Right cardiac atrium (tissue), 5 donors: ENCODE measurements around the gene NDUFAF4. TPM values are rescaled to one million over a fixed set of nuclear protein-coding genes. Genes with fewer than 3 reads are reported as not detected.
A peak's percentile ranks its signal among the peaks of the same experiment; 100 is the strongest.

Source experiments
- ATAC-seq, 2 donors: fragments of 200-7000 bp; cut with Tn5 transposase; one replicate each; pipeline versions ENCODE4 v1.8.0 to v1.9.1; 2020; ENCODE audit warnings: moderate library complexity in 2 of 2, mild to moderate bottlenecking in 1 of 2
- DNase-seq, 3 donors: peaks; one replicate each; pipeline ENCODE4 v3.0.0-alpha.2; 2020
- H3K27ac ChIP-seq: one replicate; pipeline ENCODE4 v1.5.1; 2013; ENCODE audit warnings: mild to moderate bottlenecking, low read length, control low read depth, moderate library complexity
- H3K27me3 ChIP-seq: one replicate; pipeline ENCODE4 v1.6.1; 2013; ENCODE audit not compliant: control insufficient read depth, insufficient read depth
- H3K4me1 ChIP-seq: one replicate; pipeline ENCODE4 v1.6.1; 2013; ENCODE audit warnings: low read length; ENCODE audit not compliant: control insufficient read depth, insufficient read depth
- H3K4me3 ChIP-seq: one replicate; pipeline ENCODE4 v1.5.1; 2013; ENCODE audit warnings: low read length, control low read depth
- H3K9me3 ChIP-seq: one replicate; pipeline ENCODE4 v1.6.1; 2013; ENCODE audit warnings: low read length; ENCODE audit not compliant: control insufficient read depth
- WGBS: extraction: QIAGEN DNeasy Blood & Tissue Kit; methylation state at CpG from one replicate; pipeline ENCODE4 v1.1.7; 2013; 5-methylcytosine and 5-hydroxymethylcytosine counted together
- intact Hi-C, 4 donors: fragments of 100-400 bp; cut with DNase I; formaldehyde crosslinking; loops; one replicate each; pipeline versions ENCODE4 v1.11.0 to v1.14.0; 2022 to 2023
- polyA plus RNA-seq: library from polyadenylated mRNA; stranded (reverse); fragments of 200-250 nt; gene quantifications from one replicate; pipeline ENCODE4 v1.2.3, GENCODE V29; 2013
- total RNA-seq, 4 donors: library from RNA; stranded (reverse); fragmentation: NEBNext Ultra II Directional; extraction: Animal tissue kit (Norgen Biotek cat#: 25700); gene quantifications; one replicate each; pipeline ENCODE4 v1.2.1, GENCODE V29; 2021
- donor health status: healthy with polysubstance abuse.
- donor health status: DM: no; HTN: yes; CAD: no.
- donor health status: DM: no; HTN: no; CAD: no.
- donor health status: DM: no; HTN: yes; CAD: no; lungs with severe emphysema.
- donor health status: DM: yes; HTN: yes; CAD: no.

Gene NDUFAF4
- total and polyA plus RNA-seq, 5 donors = 72.5 to 104 (median 86.9) TPM

DNA sequence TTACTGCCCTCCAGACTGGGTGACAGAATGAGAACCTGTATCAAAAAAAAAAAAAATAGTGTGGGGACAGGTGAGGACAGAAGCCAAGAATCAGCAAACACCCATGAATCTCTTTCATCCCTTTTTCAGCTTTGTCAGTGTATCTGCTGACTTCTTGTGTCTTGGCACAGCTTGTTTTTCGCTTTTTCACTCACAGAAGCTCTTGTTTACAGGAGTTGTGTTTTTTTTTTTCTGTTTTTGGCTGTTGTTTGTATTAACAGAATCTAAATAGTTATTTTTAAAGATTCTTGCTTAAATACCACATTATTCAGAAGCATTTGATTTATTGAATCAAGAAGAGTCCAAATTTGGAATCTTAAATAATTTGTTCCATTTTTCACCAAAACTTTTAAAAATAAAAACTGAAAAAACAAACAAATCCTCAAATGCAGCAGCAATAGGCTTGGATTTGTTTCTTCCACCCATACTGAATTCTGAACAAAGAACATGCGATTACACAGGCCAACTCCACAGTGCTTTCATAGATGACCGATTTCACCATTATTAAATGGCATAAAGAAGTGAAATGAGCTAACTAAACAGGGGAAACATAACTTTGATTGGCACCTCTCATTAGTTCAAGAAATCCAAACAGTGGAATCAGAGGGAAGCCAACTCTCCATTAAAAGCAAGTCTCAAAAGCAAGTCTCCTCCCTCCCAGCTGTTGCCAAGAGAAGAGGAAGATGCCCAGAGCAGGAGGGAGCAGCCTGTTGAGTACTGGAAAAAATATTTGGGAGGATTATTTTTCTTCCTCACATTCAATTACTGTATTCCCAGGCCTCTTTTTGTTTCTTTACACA lies 33.3 kb downstream of the NDUFAF4 start:
- Histone ChIP-seq H3K27ac (no peak overlapping the region), H3K27me3 (no peaks in the 10 kb centered on the region), H3K4me1 (no peaks in the 10 kb centered on the region), H3K4me3 (no peak overlapping the region), H3K9me3 (no peaks in the 10 kb centered on the region)
- DNase-seq = no peak
- ATAC-seq = no peak
- intact Hi-C loops = no loop called here
- WGBS = 81% methylated on average over 3 of the region's 3 CpGs

- H3K27me3 ChIP-seq = no peaks in the 10 kb centered on the region
- no peaks in the 10 kb centered on the region for H3K4me1 ChIP-seq
- ATAC-seq (no peak), DNase-seq (no peak)
- H3K4me3 ChIP-seq = no peak overlapping the region
- intact Hi-C loops = no loop called here
- no peak overlapping the region for H3K27ac ChIP-seq
- H3K9me3 ChIP-seq = no peaks in the 10 kb centered on the region
- WGBS = 33% methylated on average over 1 of the region's 1 CpG
Observed at GRCh38 chr6:96862560-96862959, 35.1 kb downstream of the NDUFAF4 start.

DNA sequence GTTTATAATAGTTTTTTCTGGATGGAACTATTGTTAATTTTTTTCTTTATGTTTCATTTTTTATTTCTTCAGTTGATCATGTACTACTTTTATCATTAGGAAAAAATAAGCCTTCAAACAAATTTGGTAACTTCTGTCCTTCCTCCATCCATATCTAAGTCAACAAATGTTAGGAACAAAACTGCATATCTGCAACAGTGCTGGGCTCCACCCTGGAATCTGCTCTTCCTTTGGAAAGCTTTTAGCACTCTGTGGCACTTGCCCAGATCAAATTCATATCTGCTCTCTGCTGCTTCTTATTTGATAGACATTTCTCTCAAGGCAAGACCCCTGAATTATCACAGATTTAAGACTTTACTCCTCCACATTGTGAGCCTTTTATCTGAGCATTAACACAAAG lies 36.1 kb downstream of the NDUFAF4 start:
- Histone ChIP-seq H3K4me3 (no peak overlapping the region), H3K4me1 (no peaks in the 10 kb centered on the region), H3K9me3 (no peaks in the 10 kb centered on the region), H3K27ac (no peak overlapping the region), H3K27me3 (no peaks in the 10 kb centered on the region)
- DNase-seq (no peak), ATAC-seq (no peak)
- intact Hi-C loops = no loop called here

GRCh38 chr6:96856856-96857255 lies 40.8 kb downstream of the NDUFAF4 start:
- no peaks in the 10 kb centered on the region for H3K9me3 ChIP-seq
- 31% methylated on average over 1 of the region's 1 CpG for WGBS
- ATAC-seq = no peak
- H3K4me3 ChIP-seq = no peak overlapping the region
- no peaks in the 10 kb centered on the region for H3K4me1 ChIP-seq
- DNase-seq = no peak
- H3K27ac ChIP-seq = no peak overlapping the region
- no peaks in the 10 kb centered on the region for H3K27me3 ChIP-seq
- intact Hi-C loops = no loop called here

DNA sequence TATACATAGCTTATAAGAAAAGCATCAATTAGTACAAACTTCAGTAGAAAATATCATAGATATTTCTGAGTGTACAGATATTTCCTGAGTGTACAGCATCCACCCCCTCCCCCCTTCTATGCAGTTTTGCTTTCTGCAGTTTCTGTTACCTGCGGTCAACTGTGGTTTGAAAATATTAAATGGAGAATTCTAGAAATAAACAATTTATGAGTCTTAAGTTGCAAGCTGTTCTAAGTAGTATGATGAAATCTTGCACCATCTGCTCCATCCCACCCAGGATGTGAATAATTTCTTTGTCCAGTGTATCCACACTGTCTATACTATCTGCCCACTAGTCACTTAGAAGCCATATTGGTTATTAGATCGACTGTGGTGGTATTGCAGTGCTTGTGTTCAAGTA lies 44.6 kb downstream of the NDUFAF4 start:
- ATAC-seq (no peak), DNase-seq (no peak)
- Histone ChIP-seq H3K27me3 (no peaks in the 10 kb centered on the region), H3K9me3 (no peaks in the 10 kb centered on the region), H3K27ac (no peak overlapping the region), H3K4me3 (no peak overlapping the region), H3K4me1 (no peaks in the 10 kb centered on the region)
- intact Hi-C loops = no loop called here
- WGBS = 80% methylated on average over 2 of the region's 2 CpGs

DNA sequence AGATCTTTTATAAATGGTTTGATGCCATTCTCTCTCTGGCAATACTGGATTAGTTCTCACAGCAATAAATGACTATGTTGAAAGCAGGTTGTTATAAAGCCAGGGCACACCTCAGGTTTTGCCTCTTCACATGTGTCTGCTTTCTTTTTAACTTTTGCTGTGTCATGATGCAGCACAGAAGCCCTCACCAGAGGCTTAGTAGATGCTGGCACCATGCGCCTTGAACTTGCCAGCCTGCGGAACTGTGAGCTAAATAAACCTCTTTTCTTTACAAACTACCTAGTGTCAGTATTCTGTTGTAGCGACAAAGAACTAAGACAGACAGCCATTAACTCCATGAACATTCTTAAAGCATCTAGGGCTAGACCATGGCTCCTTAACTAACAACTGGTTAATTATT lies 45.1 kb downstream of the NDUFAF4 start:
- Histone ChIP-seq H3K27me3 (no peaks in the 10 kb centered on the region), H3K4me3 (no peak overlapping the region), H3K9me3 (no peaks in the 10 kb centered on the region), H3K27ac (no peak overlapping the region), H3K4me1 (no peaks in the 10 kb centered on the region)
- ATAC-seq = no peak
- intact Hi-C loops = no loop called here
- 94% methylated on average over 3 of the region's 3 CpGs for whole genome bisulfite sequencing
- DNase-seq = no peak

GRCh38 chr6:96851858-96852257 lies 45.8 kb downstream of the NDUFAF4 start:
- Histone ChIP-seq H3K4me3 (no peak overlapping the region), H3K27ac (peak overlapping the region; percentile 38), H3K27me3 (no peaks in the 10 kb centered on the region), H3K9me3 (no peaks in the 10 kb centered on the region), H3K4me1 (no peaks in the 10 kb centered on the region)
- ATAC-seq = peak in 1 of 2 donors; percentile 45
- no peak for DNase-seq
- WGBS = 84% methylated on average over 8 of the region's 8 CpGs
- intact Hi-C loops = no loop called here

- H3K9me3 ChIP-seq = no peaks in the 10 kb centered on the region
- WGBS = 66% methylated on average over 2 of the region's 2 CpGs
- H3K27ac ChIP-seq = no peak overlapping the region
- no peak for DNase-seq
- intact Hi-C loops = no loop called here
- H3K4me1 ChIP-seq = no peaks in the 10 kb centered on the region
- no peak overlapping the region for H3K4me3 ChIP-seq
- no peak for ATAC-seq
- H3K27me3 ChIP-seq = no peaks in the 10 kb centered on the region
Observed at GRCh38 chr6:96849615-96850014, 48.1 kb downstream of the NDUFAF4 start.

GRCh38 chr6:96844530-96844929 lies 53.2 kb downstream of the NDUFAF4 start:
- Histone ChIP-seq H3K4me3 (no peak overlapping the region), H3K9me3 (no peaks in the 10 kb centered on the region), H3K27me3 (no peaks in the 10 kb centered on the region), H3K27ac (no peak overlapping the region), H3K4me1 (no peaks in the 10 kb centered on the region)
- intact Hi-C loops = no loop called here
- DNase-seq (no peak), ATAC-seq (no peak)

- WGBS = 25% methylated on average over 2 of the region's 2 CpGs
- Histone ChIP-seq H3K9me3 (no peaks in the 10 kb centered on the region), H3K4me3 (no peak overlapping the region), H3K27ac (no peak overlapping the region), H3K4me1 (no peaks in the 10 kb centered on the region), H3K27me3 (no peaks in the 10 kb centered on the region)
- DNase-seq (no peak), ATAC-seq (no peak)
- intact Hi-C loops = no loop called here
Observed at GRCh38 chr6:96841345-96841744, 56.3 kb downstream of the NDUFAF4 start.
